ENCODE data around the gene ZFYVE21.

DNA sequence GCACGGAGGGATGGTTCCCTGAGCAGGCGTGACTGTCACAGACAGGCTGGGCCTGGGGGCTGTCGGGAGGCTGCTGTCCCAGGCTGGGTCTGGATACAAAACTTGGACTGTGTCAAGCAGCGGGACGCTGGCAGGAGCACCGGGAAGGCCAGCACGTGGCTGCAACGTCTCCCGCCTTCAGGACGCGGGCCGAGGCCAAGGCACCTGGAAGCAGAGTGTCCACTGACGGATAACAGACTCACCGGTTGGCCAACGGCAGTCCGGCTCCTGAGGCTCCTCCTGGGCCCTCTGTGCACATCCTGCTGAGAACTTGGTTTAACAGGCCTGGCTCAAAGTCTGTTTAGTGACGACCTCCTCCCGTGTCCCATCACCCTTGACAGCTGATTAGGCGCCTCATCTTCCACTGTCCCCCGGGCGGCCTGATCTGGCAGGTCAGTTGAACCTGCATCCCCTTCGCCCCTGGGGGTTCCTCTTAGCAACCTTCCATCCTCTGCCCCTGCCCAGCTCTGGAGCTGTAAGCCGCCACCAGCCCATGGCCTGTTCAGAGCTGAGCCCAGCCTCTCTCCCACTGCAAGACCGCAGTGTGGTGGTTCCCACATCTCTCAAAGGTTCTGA, 2.9 kb upstream of the ZFYVE21 start:
- TF ChIP-seq CTCF (IDR thresholded peaks at IDR 0.05 in 2 of 3, conservative IDR thresholded peaks at IDR 0.05 in 1 of 3; ENCODE audit: borderline replicate concordance in 1 of 3, insufficient read depth in 1 of 3, low read depth in 2 of 3, low read length in 2 of 3) (no peak), RAD21 (IDR thresholded peaks at IDR 0.05; ENCODE audit: low read depth) (no peak), JUND (IDR thresholded peaks at IDR 0.05) (no peak), EZH2 (IDR thresholded peaks at IDR 0.05) (no peak), ZNF274 (IDR thresholded peaks at IDR 0.05; ENCODE audit: low read depth, low read length) (no peak), YY1 (IDR thresholded peaks at IDR 0.05; ENCODE audit: extremely low read depth, insufficient replicate concordance, low read depth, low read length) (no peak), POLR2AphosphoS5 (IDR thresholded peaks at IDR 0.05; ENCODE audit: low read depth, low read length) (no peak), POLR2A (IDR thresholded peaks at IDR 0.05; ENCODE audit: borderline replicate concordance, extremely low read depth, insufficient read depth, insufficient read length) (no peak), SIN3A (IDR thresholded peaks at IDR 0.05; ENCODE audit: low read depth) (no peak), ZFX (IDR thresholded peaks at IDR 0.05) (no peak)
- TF ChIP-seq, protein P1, sequence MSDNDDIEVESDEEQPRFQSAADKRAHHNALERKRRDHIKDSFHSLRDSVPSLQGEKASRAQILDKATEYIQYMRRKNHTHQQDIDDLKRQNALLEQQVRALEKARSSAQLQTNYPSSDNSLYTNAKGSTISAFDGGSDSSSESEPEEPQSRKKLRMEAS (IDR thresholded peaks at IDR 0.05): no peak
